Measurements from ENCODE around the gene OR8D1.

OR8D1 gene

DNA sequence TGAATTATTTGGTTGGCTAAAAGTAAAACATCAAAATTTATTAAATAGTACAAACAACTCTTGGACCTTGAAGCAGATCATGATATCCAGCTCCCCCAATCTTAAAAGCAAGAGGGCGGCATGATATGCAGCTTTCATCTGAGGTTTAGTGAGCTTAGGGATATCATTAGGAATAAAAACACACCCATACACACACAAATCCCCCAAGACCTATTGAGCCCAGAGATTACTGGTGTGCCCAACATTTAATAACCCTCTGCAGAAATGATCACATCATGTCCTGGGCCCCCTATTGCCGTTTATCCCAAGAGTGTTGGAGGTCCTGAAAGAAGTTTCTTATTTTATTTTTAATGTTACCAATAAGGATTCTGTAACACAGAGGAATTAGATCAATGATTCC lies at the start of gene OR8D1:
Gene OR8D1 (minus strand): TSS at position 101 of the 400 bp plus-strand sequence. CDS start 3,183 bp downstream, outside the sequence.
- H3K4me3 ChIP-seq (ENCODE audit: low read depth, low read length): no peak within 1 kb of the TSS
- in situ Hi-C loops (cut with HindIII; ENCODE audit: low sequenced_read_pairs): no loop called here
- TF ChIP-seq, protein P1, sequence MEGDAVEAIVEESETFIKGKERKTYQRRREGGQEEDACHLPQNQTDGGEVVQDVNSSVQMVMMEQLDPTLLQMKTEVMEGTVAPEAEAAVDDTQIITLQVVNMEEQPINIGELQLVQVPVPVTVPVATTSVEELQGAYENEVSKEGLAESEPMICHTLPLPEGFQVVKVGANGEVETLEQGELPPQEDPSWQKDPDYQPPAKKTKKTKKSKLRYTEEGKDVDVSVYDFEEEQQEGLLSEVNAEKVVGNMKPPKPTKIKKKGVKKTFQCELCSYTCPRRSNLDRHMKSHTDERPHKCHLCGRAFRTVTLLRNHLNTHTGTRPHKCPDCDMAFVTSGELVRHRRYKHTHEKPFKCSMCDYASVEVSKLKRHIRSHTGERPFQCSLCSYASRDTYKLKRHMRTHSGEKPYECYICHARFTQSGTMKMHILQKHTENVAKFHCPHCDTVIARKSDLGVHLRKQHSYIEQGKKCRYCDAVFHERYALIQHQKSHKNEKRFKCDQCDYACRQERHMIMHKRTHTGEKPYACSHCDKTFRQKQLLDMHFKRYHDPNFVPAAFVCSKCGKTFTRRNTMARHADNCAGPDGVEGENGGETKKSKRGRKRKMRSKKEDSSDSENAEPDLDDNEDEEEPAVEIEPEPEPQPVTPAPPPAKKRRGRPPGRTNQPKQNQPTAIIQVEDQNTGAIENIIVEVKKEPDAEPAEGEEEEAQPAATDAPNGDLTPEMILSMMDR (IDR thresholded peaks at IDR 0.05; ENCODE audit: low read depth, low read length, missing control alignments): no peak
- DNase-seq (ENCODE audit: low read depth): no peak

DNA sequence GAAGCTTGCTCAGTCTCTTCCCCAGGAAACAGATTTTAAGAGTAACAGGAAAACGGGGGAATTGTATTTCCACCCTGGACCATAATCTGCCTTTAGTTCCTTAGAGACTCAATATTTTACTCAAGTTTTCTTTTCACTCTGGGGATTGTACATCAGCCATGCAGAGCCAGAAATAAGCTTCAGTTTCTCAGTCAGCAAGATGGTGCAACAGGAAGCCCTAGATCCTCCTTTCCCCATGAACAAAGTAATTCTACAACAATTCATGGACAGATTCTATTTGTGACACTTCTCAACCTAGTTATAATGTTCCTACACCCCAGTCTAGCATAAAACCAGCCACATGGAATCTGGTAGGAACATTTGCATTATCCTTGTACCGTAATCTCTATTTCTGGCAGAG lies 45.8 kb upstream of the OR8D1 start:
- TF ChIP-seq, protein P1 (IDR thresholded peaks at IDR 0.05; ENCODE audit: low read depth, low read length, missing control alignments): no peak
- DNase-seq (ENCODE audit: low read depth): no peak
- H3K4me3 ChIP-seq (ENCODE audit: low read depth, low read length): no peak overlapping the region
- in situ Hi-C loops (cut with HindIII; ENCODE audit: low sequenced_read_pairs): no loop called here

DNA sequence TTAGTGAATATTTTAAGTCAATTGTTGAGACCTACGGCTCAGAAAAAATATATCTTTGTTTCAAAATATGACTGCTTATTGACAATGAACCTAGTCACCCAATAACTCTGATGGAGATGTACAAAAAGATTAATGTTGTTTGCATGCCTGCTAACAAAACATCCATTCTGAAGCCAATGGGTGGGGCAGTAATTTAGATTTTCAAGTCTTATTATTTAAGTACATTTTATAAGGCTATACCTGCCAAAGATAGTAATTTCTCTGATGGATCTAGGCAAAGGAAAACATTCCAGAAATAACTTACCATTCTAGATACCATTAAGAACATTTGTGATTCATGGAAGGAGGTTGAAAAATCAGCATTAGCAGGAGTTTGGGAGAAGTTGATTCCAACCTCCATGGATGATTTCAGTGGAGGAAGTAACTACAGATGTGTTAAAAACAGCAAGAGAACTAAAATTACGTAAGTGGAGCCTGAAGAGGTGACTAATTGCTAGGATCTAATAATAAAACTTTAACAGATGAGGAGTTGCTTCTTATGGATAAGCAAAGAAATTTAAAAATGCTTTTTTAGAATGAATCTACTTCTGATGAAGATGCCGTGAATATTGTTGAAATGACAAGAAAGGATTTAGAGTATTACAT lies 32.7 kb upstream of the OR8D1 start:
- TF ChIP-seq, protein P1 (IDR thresholded peaks at IDR 0.05; ENCODE audit: low read depth, low read length, missing control alignments): no peak
- no peak overlapping the region for H3K4me3 ChIP-seq (ENCODE audit: low read depth, low read length)
- DNase-seq (ENCODE audit: low read depth): no peak
- in situ Hi-C loops (cut with HindIII; ENCODE audit: low sequenced_read_pairs): no loop called here

DNA sequence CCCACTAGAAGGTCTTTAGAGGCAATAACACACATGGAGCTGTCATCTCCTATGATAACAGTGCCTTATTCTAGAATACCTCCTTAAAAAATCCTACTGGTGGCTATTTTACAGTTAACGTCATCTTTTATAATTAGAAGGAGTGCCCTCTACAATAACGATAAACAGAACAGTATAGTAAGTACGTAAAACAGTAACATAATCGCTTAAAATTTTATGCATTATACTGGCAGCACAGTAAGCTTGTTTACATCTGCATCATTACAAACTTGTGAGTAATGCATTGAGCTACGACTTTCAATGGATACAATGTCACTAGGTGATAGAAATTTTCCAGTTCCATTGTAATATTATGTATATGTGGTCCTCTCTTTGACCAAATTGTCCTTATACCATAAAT lies 30.6 kb upstream of the OR8D1 start:
- DNase-seq (ENCODE audit: low read depth): no peak
- in situ Hi-C loops (cut with HindIII; ENCODE audit: low sequenced_read_pairs): no loop called here
- TF ChIP-seq, protein P1 (IDR thresholded peaks at IDR 0.05; ENCODE audit: low read depth, low read length, missing control alignments): no peak
- no peak overlapping the region for H3K4me3 ChIP-seq (ENCODE audit: low read depth, low read length)

DNA sequence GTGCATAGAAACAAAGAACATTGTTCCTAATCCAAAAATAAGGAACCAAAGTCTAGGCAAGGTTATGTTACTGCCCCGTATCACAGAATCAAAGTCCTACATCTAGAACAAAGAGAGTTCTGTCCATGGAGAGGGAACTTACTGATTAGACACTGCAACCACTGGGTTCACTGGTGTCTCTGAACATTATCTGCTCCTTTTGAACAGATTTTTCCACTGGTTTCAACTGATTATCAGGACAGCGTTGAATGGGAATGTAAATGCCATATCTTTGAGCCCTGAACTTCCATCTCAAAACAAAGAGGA lies 26.3 kb upstream of the OR8D1 start:
- no peak for DNase-seq (ENCODE audit: low read depth)
- no peak overlapping the region for H3K4me3 ChIP-seq (ENCODE audit: low read depth, low read length)
- in situ Hi-C loops (cut with HindIII; ENCODE audit: low sequenced_read_pairs): no loop called here
- TF ChIP-seq, protein P1 (IDR thresholded peaks at IDR 0.05; ENCODE audit: low read depth, low read length, missing control alignments): no peak

DNA sequence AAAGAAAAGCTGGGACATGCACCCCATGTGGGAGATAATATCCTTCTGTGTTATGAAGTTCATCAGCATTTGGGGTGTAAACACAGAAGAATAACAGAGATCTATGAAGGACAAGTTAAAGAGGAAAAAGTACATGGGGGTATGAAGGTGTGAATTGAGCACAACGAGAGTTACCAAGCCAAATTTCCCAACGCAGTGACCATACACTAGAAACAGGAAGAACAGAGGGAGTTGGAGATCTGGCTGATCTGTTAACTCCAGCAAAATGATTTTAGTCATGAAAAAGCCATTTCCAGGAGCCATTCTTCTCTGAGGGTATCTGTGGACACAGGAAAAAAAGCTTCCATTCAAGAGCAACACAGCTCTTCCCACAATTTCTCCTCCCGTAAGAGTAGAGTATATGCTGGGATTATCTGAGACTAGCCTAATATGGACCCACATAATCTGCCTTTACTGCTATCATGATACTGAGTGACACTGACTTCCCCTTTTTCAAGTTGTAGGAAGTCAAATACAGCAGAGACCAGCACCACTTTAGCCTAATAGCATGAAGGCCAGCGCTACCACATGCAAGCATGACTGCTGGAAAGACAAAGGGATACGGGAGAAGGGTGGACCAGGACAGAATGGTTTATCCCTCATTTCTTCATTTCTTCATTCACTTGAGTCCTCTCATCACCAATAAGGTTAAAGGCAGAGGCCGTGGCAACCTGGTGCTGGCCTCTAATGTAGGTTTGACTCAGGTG lies 25.8 kb upstream of the OR8D1 start:
- TF ChIP-seq, protein P1 (IDR thresholded peaks at IDR 0.05; ENCODE audit: low read depth, low read length, missing control alignments): no peak
- no peak overlapping the region for H3K4me3 ChIP-seq (ENCODE audit: low read depth, low read length)
- in situ Hi-C loops (cut with HindIII; ENCODE audit: low sequenced_read_pairs): no loop called here
- no peak for DNase-seq (ENCODE audit: low read depth)
